OCI-LY3 (cell line): ENCODE measurements around the gene UCN3.

Source experiments
- H2AFZ ChIP-seq: fragments of 200-600, 300-600 bp; shearing (Covaris generic); 2 replicates; pipeline ENCODE4 v1.6.0; 2014; ENCODE audit warnings: antibody characterized with exemption, low read depth, low read length
- H3K27ac ChIP-seq: fragments of 200-600, 300-600 bp; sonication (generic); 2 replicates; pipeline ENCODE4 v1.5.1; 2014; ENCODE audit warnings: mild to moderate bottlenecking, low read length, moderate library complexity, mixed read lengths
- H3K27me3 ChIP-seq: fragments of 200-600, 300-600 bp; sonication (generic); 2 replicates; pipeline ENCODE4 v1.6.1; 2014; ENCODE audit warnings: low read depth, low read length, mixed read lengths
- H3K36me3 ChIP-seq: fragments of 200-600, 300-600 bp; sonication (generic); replicated peaks from 2 replicates; pipeline ENCODE3; 2014; ENCODE audit warnings: low read depth, low read length, mixed read lengths
- H3K4me1 ChIP-seq: fragments of 300-600, 200-600 bp; sonication (generic); 2 replicates; pipeline ENCODE4 v1.6.1; 2014; ENCODE audit warnings: low read length, mixed read lengths
- H3K4me2 ChIP-seq: fragments of 200-600, 300-600 bp; sonication (generic); 2 replicates; pipeline ENCODE4 v1.6.1; 2014; ENCODE audit warnings: low read length, mixed read lengths
- H3K4me3 ChIP-seq: fragments of 300-600, 200-600 bp; sonication (generic); 2 replicates; pipeline ENCODE4 v1.5.1; 2014; ENCODE audit warnings: antibody characterized with exemption, mild to moderate bottlenecking, low read length, moderate library complexity
- H3K79me2 ChIP-seq: fragments of 300-600, 200-600 bp; shearing (Covaris generic); 2 replicates; pipeline ENCODE4 v1.6.1; 2014; ENCODE audit warnings: mild to moderate bottlenecking, low read length, mixed read lengths
- H3K9ac ChIP-seq: fragments of 300-600, 200-600 bp; shearing (Covaris generic); 2 replicates; pipeline ENCODE4 v1.6.0; 2014; ENCODE audit warnings: mild to moderate bottlenecking, low read length, moderate library complexity
- H3K9me3 ChIP-seq: fragments of 200-600, 300-600 bp; shearing (Covaris generic); 2 replicates; pipeline ENCODE4 v1.6.1; 2014; ENCODE audit warnings: low read length, mixed read lengths; ENCODE audit not compliant: insufficient read depth
- H4K20me1 ChIP-seq: fragments of 200-600, 300-600 bp; sonication (generic); 2 replicates; pipeline ENCODE4 v1.6.1; 2016; ENCODE audit warnings: low read length, mixed read lengths; ENCODE audit not compliant: insufficient read depth
- EZH2phosphoT487 ChIP-seq: fragments of 200-600 bp; shearing (Covaris generic); IDR thresholded peaks from 2 replicates; pipeline ENCODE4 v1.6.1; 2018; ENCODE audit warnings: antibody characterized with exemption, mixed run types, low read depth
- TF ChIP-seq, protein P1 (sequence below): fragments of 200-600, 300-600 bp; sonication (generic); IDR thresholded peaks from 2 replicates; pipeline ENCODE4 v1.5.1; 2014; ENCODE audit warnings: antibody characterized with exemption, low read length, low read depth

The UCN3 gene

DNA sequence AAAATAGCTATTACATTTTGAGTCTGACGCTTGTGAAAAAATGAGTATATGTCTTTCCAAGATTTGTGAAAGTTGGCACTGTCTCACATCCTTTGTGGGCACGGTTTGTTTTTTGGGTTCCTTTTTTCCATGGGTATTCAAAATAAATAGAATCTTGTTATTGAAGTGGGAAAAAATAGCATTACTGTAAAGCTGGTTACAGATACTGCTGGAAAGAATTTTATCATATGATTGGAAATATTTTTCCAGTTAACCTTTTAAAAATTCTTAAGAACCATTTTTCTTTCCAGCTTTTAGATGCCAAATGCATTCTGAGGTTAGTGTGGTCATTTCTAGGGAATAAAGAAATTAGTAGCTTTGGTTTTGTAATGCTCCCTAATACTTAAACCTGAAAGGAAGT is 59.0 kb downstream of the UCN3 start:
- H3K4me3 ChIP-seq = no peak overlapping the region
- H3K9ac ChIP-seq = no peak overlapping the region
- H3K4me2 ChIP-seq = no peak overlapping the region

More for the DNA sequence above, 59.0 kb downstream of the UCN3 start:
- Histone ChIP-seq H2AFZ (no peak overlapping the region), H4K20me1 (0 out of 2 replicates have a peak, but pooled peaks cover 3% of the 10 kb centered on the region), H3K36me3 (peaks cover 8% of the 10 kb centered on the region), H3K27ac (no peak overlapping the region), H3K79me2 (peaks cover 67% of the 10 kb centered on the region), H3K4me1 (no peaks in the 10 kb centered on the region), H3K27me3 (no peaks in the 10 kb centered on the region), H3K9me3 (0 out of 2 replicates have a peak, but pooled peaks cover 5% of the 10 kb centered on the region)
- TF ChIP-seq EZH2phosphoT487 = no peak
- TF ChIP-seq, protein P1, sequence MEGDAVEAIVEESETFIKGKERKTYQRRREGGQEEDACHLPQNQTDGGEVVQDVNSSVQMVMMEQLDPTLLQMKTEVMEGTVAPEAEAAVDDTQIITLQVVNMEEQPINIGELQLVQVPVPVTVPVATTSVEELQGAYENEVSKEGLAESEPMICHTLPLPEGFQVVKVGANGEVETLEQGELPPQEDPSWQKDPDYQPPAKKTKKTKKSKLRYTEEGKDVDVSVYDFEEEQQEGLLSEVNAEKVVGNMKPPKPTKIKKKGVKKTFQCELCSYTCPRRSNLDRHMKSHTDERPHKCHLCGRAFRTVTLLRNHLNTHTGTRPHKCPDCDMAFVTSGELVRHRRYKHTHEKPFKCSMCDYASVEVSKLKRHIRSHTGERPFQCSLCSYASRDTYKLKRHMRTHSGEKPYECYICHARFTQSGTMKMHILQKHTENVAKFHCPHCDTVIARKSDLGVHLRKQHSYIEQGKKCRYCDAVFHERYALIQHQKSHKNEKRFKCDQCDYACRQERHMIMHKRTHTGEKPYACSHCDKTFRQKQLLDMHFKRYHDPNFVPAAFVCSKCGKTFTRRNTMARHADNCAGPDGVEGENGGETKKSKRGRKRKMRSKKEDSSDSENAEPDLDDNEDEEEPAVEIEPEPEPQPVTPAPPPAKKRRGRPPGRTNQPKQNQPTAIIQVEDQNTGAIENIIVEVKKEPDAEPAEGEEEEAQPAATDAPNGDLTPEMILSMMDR = no peak
